RWPE2 (cell line): ENCODE measurements around the gene RRAGB.

Experiments
- ATAC-seq: fragments of 200-7000 bp; cut with Tn5 transposase; 3 replicates; pipeline ENCODE4 v1.9.1; 2021; ENCODE audit warnings: low read depth
- DNase-seq: peaks from one replicate; pipeline ENCODE4 v3.0.0-alpha.2; 2020; ENCODE audit warnings: low spot score
- H3K27ac ChIP-seq: fragments of 450-650 bp; 2 replicates; pipeline ENCODE4 v1.5.1; 2017; ENCODE audit warnings: mild to moderate bottlenecking; ENCODE audit not compliant: poor library complexity, severe bottlenecking
- H3K27me3 ChIP-seq: fragments of 250-450 bp; sonication (Bioruptor Pico); 2 replicates; pipeline ENCODE4 v1.5.1; 2021; ENCODE audit warnings: mild to moderate bottlenecking, moderate library complexity; ENCODE audit not compliant: insufficient read depth, poor library complexity, severe bottlenecking
- H3K36me3 ChIP-seq: fragments of 250-450 bp; sonication (Bioruptor Pico); 2 replicates; pipeline ENCODE4 v1.5.1; 2020; ENCODE audit warnings: low read depth, mild to moderate bottlenecking, moderate library complexity
- H3K4me1 ChIP-seq: fragments of 250-450 bp; sonication (Bioruptor Pico); 2 replicates; pipeline ENCODE4 v1.5.1; 2021; ENCODE audit warnings: mild to moderate bottlenecking, moderate library complexity; ENCODE audit not compliant: insufficient read depth, poor library complexity, severe bottlenecking
- H3K4me3 ChIP-seq: fragments of 250-450 bp; sonication (Bioruptor Pico); 2 replicates; pipeline ENCODE4 v1.5.1; 2021; ENCODE audit warnings: mild to moderate bottlenecking, moderate library complexity; ENCODE audit not compliant: severe bottlenecking
- H3K9me3 ChIP-seq: fragments of 250-450 bp; sonication (Bioruptor Pico); 2 replicates; pipeline ENCODE4 v1.5.1; 2021; ENCODE audit warnings: mild to moderate bottlenecking, moderate library complexity; ENCODE audit not compliant: severe bottlenecking
- TF ChIP-seq, protein P1 (sequence below): fragments of 450-650 bp; IDR thresholded peaks from one replicate; pipeline ENCODE4 v1.5.1; 2017; ENCODE audit warnings: mild to moderate bottlenecking, moderate library complexity; ENCODE audit not compliant: poor library complexity, severe bottlenecking

Gene RRAGB

DNA sequence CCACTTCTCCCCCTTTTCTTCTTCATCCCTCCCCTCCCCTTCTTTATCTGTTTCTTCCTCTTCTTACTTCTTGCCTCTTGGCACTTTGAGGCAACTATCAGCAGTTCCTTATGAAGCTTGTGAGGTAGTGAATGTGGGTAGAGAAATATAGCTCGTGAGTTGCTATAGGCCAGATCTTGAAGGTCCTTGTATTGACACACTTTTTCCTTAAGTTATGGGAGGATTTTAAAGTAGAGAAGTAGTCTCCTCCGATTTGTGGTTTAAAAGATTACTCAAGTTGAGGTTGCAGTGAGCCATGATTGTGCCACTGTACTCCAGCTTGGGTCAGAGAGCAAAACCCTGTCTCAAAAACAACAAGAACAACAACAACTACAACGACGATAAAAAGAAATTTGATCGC, 3.4 kb upstream of the RRAGB start:
- H3K36me3 ChIP-seq: no peaks in the 10 kb centered on the region
- H3K27ac ChIP-seq: no peak overlapping the region
- DNase-seq (no peak), ATAC-seq (no peak)
- H3K27me3 ChIP-seq: no peaks in the 10 kb centered on the region
- no peaks in the 10 kb centered on the region for H3K4me1 ChIP-seq
- no peak overlapping the region for H3K4me3 ChIP-seq
- TF ChIP-seq, protein P1, sequence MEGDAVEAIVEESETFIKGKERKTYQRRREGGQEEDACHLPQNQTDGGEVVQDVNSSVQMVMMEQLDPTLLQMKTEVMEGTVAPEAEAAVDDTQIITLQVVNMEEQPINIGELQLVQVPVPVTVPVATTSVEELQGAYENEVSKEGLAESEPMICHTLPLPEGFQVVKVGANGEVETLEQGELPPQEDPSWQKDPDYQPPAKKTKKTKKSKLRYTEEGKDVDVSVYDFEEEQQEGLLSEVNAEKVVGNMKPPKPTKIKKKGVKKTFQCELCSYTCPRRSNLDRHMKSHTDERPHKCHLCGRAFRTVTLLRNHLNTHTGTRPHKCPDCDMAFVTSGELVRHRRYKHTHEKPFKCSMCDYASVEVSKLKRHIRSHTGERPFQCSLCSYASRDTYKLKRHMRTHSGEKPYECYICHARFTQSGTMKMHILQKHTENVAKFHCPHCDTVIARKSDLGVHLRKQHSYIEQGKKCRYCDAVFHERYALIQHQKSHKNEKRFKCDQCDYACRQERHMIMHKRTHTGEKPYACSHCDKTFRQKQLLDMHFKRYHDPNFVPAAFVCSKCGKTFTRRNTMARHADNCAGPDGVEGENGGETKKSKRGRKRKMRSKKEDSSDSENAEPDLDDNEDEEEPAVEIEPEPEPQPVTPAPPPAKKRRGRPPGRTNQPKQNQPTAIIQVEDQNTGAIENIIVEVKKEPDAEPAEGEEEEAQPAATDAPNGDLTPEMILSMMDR: no peak
- no peaks in the 10 kb centered on the region for H3K9me3 ChIP-seq

DNA sequence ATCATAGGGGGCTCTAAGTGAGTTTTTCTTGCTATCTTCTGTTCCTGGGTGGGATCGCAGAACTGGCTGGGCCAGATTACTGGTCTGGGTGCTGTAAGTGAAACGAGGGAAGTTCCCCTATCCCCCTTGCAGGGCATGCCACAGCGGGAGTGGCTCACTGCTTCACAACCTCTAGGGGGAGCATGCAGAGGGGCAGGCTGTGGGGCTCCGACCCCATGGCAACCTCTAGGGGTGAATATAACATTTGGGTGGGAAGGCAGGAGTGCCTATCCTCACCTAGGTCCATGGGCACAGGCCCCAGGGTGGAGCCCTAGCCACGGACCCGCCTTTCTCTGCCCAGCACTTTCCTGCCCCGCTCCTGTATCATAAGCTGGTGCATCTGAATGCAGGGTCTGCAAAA, 1.7 kb upstream of the RRAGB start:
- Histone ChIP-seq H3K27ac (no peak overlapping the region), H3K4me1 (no peaks in the 10 kb centered on the region), H3K27me3 (no peaks in the 10 kb centered on the region), H3K4me3 (no peak overlapping the region), H3K36me3 (peaks cover 13% of the 10 kb centered on the region), H3K9me3 (no peaks in the 10 kb centered on the region)
- DNase-seq (no peak), ATAC-seq (no peak)
- TF ChIP-seq, protein P1: no peak

DNA sequence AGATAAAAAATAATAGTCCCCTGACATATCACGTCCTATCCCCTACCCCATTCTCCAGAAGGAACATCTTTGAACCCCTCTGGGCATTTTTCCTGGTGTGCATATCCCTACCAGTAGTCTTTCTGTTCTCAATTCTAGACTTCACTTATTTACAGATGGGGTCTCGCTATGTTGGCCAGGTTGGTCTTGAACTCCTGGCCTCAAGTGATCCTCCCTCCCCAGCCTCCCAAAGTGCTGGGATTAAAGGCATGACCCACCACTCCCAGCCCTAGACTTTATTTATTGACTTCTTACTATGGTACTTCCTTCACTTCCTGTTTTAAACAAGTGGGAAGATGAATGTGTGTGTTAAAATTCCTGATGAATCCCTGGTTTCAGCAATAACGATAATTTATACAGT, 612 bp upstream of the RRAGB start:
- ATAC-seq (no peak), DNase-seq (no peak)
- Histone ChIP-seq H3K27me3 (no peaks in the 10 kb centered on the region), H3K4me1 (no peaks in the 10 kb centered on the region), H3K4me3 (peak overlapping the region; percentile 79), H3K27ac (peak overlapping the region; percentile 48), H3K36me3 (peaks cover 13% of the 10 kb centered on the region), H3K9me3 (no peaks in the 10 kb centered on the region)
- TF ChIP-seq, protein P1: no peak

DNA sequence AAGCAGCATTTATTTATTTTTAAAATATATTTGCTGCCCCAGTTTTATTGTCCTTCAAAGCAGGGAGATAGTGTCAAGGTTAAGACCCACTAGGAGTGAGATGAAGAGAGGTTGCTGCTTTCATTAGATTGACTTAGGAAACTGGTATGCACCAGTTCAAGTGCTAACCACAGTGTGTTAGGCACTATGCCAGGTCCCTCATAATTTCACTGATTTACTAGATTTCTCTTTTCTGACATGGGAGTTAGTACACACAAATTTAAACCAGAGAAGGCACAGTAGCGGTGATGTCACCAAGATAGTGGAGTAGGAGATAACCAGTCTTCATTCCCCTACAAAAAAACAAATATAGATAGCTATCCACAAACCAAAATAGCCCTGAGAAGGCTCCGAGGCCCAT, 14.3 kb downstream of the RRAGB start:
- Histone ChIP-seq H3K9me3 (no peaks in the 10 kb centered on the region), H3K4me3 (no peak overlapping the region), H3K27ac (no peak overlapping the region), H3K4me1 (no peaks in the 10 kb centered on the region), H3K36me3 (peaks cover 12% of the 10 kb centered on the region; the same call in 1 of the 2 replicates), H3K27me3 (no peaks in the 10 kb centered on the region)
- TF ChIP-seq, protein P1: no peak
- no peak for ATAC-seq
- no peak for DNase-seq

DNA sequence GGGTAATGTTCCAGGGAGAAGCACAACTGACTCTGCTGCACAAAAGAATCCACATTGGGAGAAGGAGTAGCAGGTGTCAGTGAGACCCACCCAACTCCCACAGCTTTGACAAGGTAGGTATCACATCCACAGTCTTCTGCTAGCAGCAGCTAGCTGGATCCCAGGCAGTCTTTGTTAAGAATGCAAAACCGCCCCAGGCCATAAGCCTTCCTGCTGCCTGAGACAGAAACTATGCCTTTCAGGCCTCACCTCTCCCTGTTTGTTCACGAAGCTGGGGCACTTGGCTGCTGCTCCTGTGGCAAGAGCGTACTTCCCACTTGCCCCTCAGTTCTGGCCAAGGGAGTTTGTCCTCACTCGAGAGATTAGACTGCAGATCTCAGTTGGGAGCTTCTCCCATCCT, 21.4 kb downstream of the RRAGB start:
- Histone ChIP-seq H3K27ac (no peak overlapping the region), H3K4me3 (no peak overlapping the region), H3K36me3 (no peaks in the 10 kb centered on the region; the same call in 1 of the 2 replicates), H3K9me3 (no peaks in the 10 kb centered on the region), H3K27me3 (no peaks in the 10 kb centered on the region), H3K4me1 (no peaks in the 10 kb centered on the region)
- ATAC-seq: no peak
- TF ChIP-seq, protein P1: no peak
- DNase-seq: no peak
